HG02759 (cell line): Measurements from ENCODE around the gene TFAM.

Experiments
- ATAC-seq: cut with Tn5 transposase; IDR thresholded peaks from one replicate; pipeline ENCODE4 v1.9.1; 2021; ENCODE audit warnings: mild to moderate bottlenecking, moderate library complexity; ENCODE audit not compliant: unreplicated experiment

TFAM gene

DNA sequence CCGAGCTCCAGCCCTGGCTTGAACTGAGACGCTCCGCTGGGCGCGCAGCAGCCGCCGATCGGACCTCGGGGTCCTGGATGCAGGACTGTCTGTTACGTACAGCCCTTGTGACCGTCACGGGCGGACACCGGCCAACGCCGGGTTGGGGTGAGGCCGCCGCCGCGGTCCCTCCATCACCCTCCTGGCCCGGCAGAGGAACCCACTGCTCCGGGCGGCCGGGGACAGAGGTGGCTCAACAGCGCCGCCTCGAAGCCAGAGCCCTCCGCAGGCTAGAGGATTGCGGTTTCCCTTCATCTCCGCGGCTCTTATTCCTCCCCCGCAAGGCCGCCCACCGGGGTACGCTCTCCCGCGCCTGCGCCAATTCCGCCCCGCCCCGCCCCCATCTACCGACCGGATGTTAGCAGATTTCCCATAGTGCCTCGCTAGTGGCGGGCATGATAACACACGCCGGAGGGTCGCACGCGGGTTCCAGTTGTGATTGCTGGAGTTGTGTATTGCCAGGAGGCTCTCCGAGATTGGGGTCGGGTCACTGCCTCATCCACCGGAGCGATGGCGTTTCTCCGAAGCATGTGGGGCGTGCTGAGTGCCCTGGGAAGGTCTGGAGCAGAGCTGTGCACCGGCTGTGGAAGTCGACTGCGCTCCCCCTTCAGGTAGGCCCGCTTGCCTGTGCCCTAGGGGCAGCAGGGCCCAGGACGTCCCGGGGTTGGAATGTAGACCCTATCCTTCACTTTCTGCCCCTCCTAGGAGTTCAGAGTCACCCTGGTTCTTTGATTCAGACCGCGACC, at the start of gene TFAM:
TFAM (plus strand) TSS at position 412 of the 785 bp plus-strand sequence; CDS start at position 550, 138 bp downstream.
- ATAC-seq, result peak; percentile 88

GRCh38 chr10:58336242-58336641, 49.0 kb upstream of the TFAM start:
- no peak for ATAC-seq

GRCh38 chr10:58341422-58341821, 43.8 kb upstream of the TFAM start:
- ATAC-seq, result no peak

GRCh38 chr10:58341947-58342346, 43.3 kb upstream of the TFAM start:
- ATAC-seq, result no peak

DNA sequence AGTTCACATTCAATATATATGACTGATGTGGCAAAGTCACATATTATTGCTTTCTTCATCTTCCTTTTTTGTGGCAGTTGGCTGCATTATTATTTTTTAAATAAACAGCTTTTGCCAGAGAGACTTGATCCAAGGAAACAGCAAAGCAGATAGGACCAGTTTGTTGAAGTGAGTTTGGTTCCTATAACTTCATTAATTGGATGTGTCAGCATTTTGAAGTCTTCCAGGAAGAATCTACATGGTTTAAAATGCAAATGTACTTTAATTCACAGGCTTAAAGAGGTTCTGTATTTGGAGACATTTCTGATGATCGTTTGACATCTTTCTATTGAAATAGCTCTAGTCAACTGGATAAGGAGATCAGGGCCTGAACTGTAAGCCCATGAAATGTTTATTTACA, 37.2 kb upstream of the TFAM start:
- no peak for ATAC-seq

GRCh38 chr10:58348571-58349033, 36.6 kb upstream of the TFAM start:
- no peak for ATAC-seq

- ATAC-seq, result no peak
Observed at GRCh38 chr10:58350023-58350422, 35.2 kb upstream of the TFAM start.

DNA sequence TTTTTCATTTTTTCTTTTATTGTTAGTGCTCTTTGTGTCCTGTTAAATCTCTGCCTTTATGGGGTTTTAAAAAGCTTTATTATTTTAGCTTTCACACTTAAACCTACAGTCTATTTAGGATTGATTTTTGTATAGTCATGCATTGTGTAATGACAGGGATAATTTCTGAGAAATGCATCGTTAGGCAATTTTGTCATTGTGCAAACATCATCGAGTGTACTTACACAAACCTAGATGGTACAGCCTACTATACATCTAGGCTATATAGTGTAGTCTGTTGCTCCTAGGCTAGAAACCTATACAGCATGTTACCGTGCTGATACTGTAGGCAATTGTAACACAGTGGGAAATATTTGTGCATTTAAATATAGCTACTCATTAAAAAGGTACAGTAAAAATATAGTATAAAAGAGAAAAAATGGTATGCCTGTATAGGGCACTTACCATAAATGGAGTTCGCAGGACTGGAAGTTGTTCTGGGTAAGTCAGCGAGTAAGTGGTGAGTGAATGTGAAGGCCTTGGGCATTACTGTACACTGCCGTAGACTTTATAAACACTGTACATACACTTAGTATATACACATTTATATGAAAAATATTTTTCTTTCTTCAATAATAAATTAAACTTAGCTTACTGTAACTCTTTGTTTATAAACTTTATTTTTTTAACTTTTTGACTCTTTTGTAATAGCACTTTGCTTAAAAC, 34.4 kb upstream of the TFAM start:
- no peak for ATAC-seq

GRCh38 chr10:58351616-58352578, 33.3 kb upstream of the TFAM start:
- ATAC-seq, result no peak

DNA sequence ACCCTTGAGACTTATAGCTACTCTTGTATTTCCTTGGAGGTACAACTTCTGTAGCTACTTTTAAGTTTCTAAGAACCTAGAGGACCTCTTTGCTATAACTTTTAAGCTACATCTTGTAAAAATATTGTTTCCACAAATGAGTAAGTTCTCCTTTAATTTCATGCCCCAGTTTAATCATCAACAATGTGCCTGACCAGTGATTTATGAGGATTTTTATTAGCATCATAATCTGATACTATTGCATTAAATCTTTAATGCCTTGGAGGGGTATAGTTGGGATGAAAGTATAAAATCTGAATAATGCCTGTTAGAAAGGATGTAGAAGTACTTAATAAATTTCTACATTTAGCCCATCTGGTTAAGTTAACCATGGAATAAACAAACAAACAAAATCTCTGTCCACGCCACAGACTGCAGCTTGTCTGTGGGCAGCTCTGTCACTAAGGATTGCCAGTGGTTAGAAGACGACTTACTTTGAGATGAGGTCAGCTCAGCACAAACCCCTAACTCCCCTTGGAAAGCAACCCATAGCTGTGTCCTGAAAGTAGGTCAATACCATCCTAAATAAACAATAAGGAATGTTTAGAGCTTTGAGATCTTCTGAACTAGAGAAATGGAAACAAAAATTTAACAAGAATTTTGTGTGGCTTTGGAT, 32.1 kb upstream of the TFAM start:
- no peak for ATAC-seq

GRCh38 chr10:58356756-58357155, 28.5 kb upstream of the TFAM start:
- no peak for ATAC-seq

DNA sequence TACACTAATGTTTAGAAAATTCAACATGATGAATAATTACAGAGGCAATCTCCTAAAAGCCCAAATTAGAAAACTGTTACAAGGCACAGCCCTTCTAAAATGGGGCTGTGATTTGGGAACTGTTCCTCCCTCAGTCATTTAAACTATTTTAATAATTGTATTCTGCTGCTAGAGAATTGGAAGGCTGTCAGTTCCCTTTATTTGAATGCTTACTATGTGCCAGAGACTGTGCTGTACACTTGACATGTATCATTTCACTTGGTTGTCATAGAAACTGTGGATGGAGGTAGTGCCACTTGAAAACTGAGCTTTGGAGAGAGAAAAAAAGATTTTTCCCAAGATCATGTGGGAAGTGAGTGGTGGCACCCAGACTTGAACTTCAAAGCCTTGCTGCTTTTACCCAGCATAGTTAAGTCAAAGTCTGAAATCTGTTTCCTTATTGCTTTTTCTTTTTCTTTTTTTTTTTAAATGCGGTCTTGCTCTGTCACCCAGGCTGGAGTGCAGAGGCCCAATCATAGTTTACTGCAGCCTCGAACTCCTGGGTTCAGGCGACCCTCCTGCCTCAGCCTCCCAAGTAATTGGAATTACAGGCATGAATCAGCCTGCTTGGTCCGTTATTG, 26.8 kb upstream of the TFAM start:
- no peak for ATAC-seq

- ATAC-seq, result no peak
Observed at GRCh38 chr10:58358947-58359346, 26.3 kb upstream of the TFAM start.

DNA sequence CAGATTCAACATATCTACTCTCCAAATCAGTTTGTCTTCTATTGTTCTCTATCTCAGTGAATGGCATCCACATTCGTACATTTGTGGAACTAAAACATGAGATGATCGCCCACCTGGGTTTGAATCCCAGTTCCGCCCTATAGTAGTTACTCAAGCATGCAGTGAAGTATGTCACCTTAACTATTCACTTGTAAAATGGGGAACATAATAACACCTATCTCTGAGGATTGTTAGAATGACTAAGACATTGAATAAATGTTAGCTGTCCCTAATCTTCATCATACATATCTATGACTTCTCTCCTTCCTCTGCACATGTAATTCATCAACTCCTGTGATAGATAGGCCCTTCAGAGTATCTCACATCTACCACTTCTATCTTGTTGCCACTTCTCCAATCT, 25.7 kb upstream of the TFAM start:
- ATAC-seq, result no peak

DNA sequence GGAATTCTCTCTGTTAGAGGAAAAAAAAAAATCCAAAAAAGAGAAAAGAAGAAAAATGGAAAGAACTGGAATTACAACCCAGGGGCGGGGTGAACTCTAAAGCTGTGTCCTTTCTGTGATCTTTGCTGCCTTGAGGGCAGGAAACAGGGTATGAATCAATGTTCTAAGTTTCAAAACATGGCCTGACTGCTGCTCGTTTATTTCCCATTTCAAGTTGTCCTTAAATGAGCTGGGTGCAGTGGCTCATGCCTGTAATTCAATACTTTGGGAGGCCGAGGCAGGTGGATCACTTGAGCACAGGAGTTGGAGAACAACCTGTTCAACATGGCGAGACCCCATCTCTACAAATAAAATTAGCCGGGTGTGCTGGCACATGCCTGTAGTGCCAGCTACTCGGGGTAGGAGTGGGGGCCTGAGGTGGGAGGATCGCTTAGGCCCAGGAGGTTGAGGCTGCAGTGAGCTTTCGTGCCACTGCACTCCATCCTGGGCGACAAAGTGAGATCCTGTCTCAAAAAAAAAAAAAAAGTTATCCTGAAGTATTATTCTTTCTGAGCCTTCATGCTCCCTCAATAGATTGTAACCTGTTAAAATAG, 24.7 kb upstream of the TFAM start:
- ATAC-seq, result no peak

GRCh38 chr10:58361353-58361752, 23.9 kb upstream of the TFAM start:
- ATAC-seq, result no peak

DNA sequence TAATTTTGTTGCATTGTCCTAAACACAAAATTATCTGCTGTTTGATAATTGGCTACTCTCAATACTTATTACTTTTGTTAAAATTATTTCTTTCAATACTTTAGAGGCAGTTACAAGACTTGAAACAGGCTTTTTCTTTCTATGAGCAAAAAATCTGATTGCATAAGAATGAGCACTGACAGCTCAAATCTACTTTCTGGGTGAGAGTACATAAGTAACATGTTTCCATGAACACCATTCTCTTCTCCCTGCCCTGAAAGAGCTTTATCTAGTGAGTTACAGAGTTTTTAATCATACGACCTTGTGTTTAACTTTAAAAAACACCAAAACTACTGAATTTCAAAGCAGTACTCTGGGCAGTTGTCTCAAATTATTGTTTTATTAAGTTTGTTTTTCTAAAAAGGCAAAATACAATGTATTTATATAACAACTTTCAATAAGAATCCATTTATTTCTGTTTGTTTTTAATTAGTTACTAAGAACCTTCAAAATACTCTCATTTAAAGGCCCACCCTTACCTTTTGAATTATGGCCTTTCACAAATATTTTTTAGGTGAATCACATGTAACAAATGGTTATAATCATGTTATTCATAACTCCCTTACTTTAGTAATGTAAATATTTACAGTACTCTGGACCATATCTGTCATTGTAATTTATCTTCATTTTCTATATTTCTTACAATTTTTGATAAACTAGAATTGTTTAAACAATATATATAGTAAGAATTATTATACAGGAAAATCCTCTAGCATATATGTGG, 23.0 kb upstream of the TFAM start:
- no peak for ATAC-seq

DNA sequence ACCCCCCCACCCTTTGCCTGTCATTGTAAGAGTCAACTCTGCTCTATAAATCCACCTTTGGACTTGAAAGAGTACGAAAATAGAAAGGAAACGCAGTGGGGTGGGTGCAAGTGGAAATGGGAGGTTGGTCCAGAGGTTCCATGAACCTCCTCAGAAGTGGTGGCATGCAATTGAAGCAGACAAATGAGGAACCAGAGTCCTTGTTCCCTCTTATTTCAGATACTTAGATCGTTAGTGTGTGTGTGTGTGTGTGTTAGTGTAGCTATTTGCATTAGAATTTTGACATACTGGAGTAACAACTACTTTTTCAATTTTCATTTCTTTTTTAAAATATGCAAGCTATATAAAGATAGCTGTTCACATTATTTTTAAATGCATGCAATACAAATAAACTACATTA, 18.1 kb upstream of the TFAM start:
- no peak for ATAC-seq

- ATAC-seq, result no peak
Observed at GRCh38 chr10:58371473-58371872, 13.7 kb upstream of the TFAM start.
